Dermis blood vessel endothelial cell (primary cell): ENCODE data around the gene PLPPR1. TPM values are rescaled to one million over a fixed set of nuclear protein-coding genes. Genes with fewer than 3 reads are reported as not detected.
"Not testable (repeated sequence)": the region's sequence is repeated elsewhere in the genome, so short reads cannot be mapped to it uniquely, and the experiment has no call there.

Experiments used
- DNase-seq: peaks from one replicate; pipeline ENCODE4 v3.0.0; 2010
- total RNA-seq: library from RNA; depleted of rRNA; stranded (reverse); fragments of >200 nt; gene quantifications from 2 replicates; pipeline ENCODE4 v1.2.3, GENCODE V29; 2014

Gene PLPPR1
- total RNA-seq, 1 donor from 2014 or later, result not detected

GRCh38 chr9:101225271-101225670 is 196.7 kb downstream of the PLPPR1 start:
- no peak for DNase-seq

GRCh38 chr9:101226161-101226560 is 197.6 kb downstream of the PLPPR1 start:
- no peak for DNase-seq

- DNase-seq, result no peak
Observed at GRCh38 chr9:101226803-101227202, 198.3 kb downstream of the PLPPR1 start.

GRCh38 chr9:101229606-101230005 is 201.1 kb downstream of the PLPPR1 start:
- DNase-seq, result no peak

GRCh38 chr9:101232405-101232977 is 204.0 kb downstream of the PLPPR1 start:
- no peak for DNase-seq

- DNase-seq, result peak; percentile 61
Observed at GRCh38 chr9:101235105-101235866, 206.8 kb downstream of the PLPPR1 start.

GRCh38 chr9:101242651-101243050 is 214.1 kb downstream of the PLPPR1 start:
- DNase-seq, result no peak

- DNase-seq, result no peak
Observed at GRCh38 chr9:101246691-101247090, 218.2 kb downstream of the PLPPR1 start.

- DNase-seq, result no peak
Observed at GRCh38 chr9:101247297-101247696, 218.8 kb downstream of the PLPPR1 start.

GRCh38 chr9:101254733-101255433 is 226.4 kb downstream of the PLPPR1 start:
- DNase-seq, result no peak

- DNase-seq, result no peak
Observed at GRCh38 chr9:101264727-101265126, 236.2 kb downstream of the PLPPR1 start.

- DNase-seq, result no peak
Observed at GRCh38 chr9:101265261-101265660, 236.7 kb downstream of the PLPPR1 start.

- DNase-seq, result no peak
Observed at GRCh38 chr9:101268426-101268825, 239.9 kb downstream of the PLPPR1 start.

GRCh38 chr9:101269591-101270283 is 241.2 kb downstream of the PLPPR1 start:
- no peak for DNase-seq

GRCh38 chr9:101270302-101270701 is 241.8 kb downstream of the PLPPR1 start:
- DNase-seq, result no peak

- no peak for DNase-seq
Observed at GRCh38 chr9:101271102-101271501, 242.6 kb downstream of the PLPPR1 start.

- no peak for DNase-seq
Observed at GRCh38 chr9:101274971-101275768, 246.6 kb downstream of the PLPPR1 start.

- DNase-seq, result no peak
Observed at GRCh38 chr9:101275769-101276250, 247.3 kb downstream of the PLPPR1 start.

GRCh38 chr9:101291043-101291442 is 262.5 kb downstream of the PLPPR1 start:
- not testable (repeated sequence) for DNase-seq

- no peak for DNase-seq
Observed at GRCh38 chr9:101299901-101300300, 271.4 kb downstream of the PLPPR1 start.

GRCh38 chr9:101307051-101307450 is 278.5 kb downstream of the PLPPR1 start:
- DNase-seq, result peak; percentile 11
